Mesodermal cell (in vitro differentiated cells): Measurements from ENCODE around the gene OPN3.
"Not testable (repeated sequence)": the region's sequence is repeated elsewhere in the genome, so short reads cannot be mapped to it uniquely, and the experiment has no call there.

ENCODE experiments used
- H3K27ac ChIP-seq: 2 replicates; pipeline ENCODE4 v1.7.0; 2013; ENCODE audit warnings: mild to moderate bottlenecking, low read depth, low read length, moderate library complexity; ENCODE audit not compliant: severe bottlenecking
- H3K36me3 ChIP-seq: 2 replicates; pipeline ENCODE4 v1.7.1; 2013; ENCODE audit warnings: mild to moderate bottlenecking, low read length, moderate library complexity; ENCODE audit not compliant: control insufficient read depth, insufficient read depth
- H3K4me1 ChIP-seq: one replicate; pipeline ENCODE4 v1.7.1; 2013; ENCODE audit warnings: mild to moderate bottlenecking, low read length; ENCODE audit not compliant: insufficient read depth, control insufficient read depth, poor library complexity, severe bottlenecking
- H3K4me3 ChIP-seq: 2 replicates; pipeline ENCODE4 v1.7.0; 2013; ENCODE audit warnings: low read length, control low read depth, mild to moderate bottlenecking; ENCODE audit not compliant: insufficient read depth, poor library complexity, severe bottlenecking; ENCODE audit errors: extremely low read depth
- H3K9me3 ChIP-seq: 2 replicates; pipeline ENCODE4 v1.7.1; 2013; ENCODE audit warnings: mild to moderate bottlenecking, low read length, moderate library complexity; ENCODE audit not compliant: control insufficient read depth
- WGBS, 2 experiments: methylation state at CpG; one replicate each; pipeline ENCODE4 v1.1.5; 2013; ENCODE audit warnings: missing lambda C conversion rate in 2 of 2; ENCODE audit not compliant: insufficient coverage in 2 of 2; 5-methylcytosine and 5-hydroxymethylcytosine counted together

Gene OPN3

DNA sequence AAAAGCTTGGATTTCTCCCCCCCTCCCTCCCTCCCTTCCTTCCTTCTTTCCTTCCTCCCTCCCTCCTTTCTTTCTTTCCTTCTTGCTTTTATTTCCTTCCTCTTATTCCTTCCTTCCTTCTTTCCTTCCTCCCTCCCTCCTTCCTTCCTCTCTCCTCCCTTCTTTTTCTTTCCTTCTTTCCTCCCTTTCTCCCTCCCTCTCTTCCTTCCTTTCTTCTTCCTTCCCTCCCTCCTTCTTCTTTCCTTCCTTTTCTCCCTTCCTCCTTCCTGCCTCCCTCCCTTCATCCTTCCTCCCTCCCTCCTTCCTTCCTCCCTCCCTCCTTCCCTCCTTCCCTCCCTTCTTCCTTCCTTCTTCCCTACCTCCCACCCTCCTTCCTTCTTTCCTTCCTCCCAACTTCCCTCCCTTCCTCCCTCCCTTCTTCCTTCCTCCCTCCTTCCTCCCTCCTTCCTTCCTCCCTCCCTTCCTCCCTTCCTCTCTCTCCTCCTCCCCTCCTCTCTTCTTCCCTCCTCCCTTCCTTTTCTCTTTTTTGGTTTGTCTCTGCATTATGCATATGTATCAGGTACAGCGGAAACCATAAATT is 34.7 kb upstream of the OPN3 start:
- Histone ChIP-seq H3K27ac (no peak overlapping the region), H3K4me3 (no peak overlapping the region), H3K36me3 (no peaks in the 10 kb centered on the region), H3K4me1 (no peaks in the 10 kb centered on the region), H3K9me3 (no peaks in the 10 kb centered on the region)
- WGBS, 2 experiments: no CpG with 5 or more reads among the region's 1 CpG

DNA sequence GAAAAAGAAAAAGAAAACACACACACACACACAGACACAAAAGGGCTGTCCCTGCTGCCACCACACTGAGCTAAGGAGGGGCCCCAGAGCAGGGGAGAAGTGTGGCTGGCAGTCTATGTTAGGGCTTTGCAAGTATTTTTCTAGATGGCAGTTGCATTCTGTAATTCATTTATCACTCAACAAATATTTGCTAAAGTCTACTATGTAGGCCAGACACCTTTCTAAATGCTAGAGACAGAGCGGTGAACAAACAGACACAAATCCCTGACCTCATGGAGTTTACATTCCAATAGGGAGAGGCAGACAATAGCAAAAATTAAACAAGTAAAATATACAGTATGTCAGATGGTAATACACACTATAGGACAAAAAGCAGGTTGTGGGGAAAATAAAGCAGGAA is 32.1 kb upstream of the OPN3 start:
- Histone ChIP-seq H3K9me3 (no peaks in the 10 kb centered on the region), H3K36me3 (no peaks in the 10 kb centered on the region)

DNA sequence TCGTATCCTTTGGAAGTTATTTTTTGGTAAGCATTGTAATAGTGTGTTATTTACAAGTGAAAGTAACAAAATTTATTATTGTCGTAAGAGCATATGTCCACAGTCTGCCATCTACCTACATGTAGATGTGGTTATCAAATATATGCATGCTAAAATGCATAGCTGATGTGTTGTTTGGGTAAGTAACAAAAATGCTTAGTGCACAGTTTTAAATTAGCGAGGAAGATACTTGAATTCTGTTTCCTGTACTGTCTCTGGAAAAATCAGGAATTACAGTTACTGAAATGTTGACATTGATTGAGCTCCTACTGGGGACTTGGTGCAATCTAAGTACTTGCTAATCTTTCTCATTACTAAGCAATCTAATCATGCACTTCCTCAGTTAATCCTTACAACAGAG is 26.2 kb upstream of the OPN3 start:
- Histone ChIP-seq H3K4me3 (no peak overlapping the region), H3K27ac (no peak overlapping the region), H3K36me3 (no peaks in the 10 kb centered on the region), H3K9me3 (no peaks in the 10 kb centered on the region), H3K4me1 (no peaks in the 10 kb centered on the region)
- 90% methylated on average over 1 of the region's 3 CpGs; no CpG with 5 or more reads in 1 of the 2 experiments for WGBS, 2 experiments

More for the DNA sequence above, 32.1 kb upstream of the OPN3 start:
- WGBS, 2 experiments: no CpG with 5 or more reads among the region's 1 CpG
- Histone ChIP-seq H3K4me3 (no peak overlapping the region), H3K27ac (no peak overlapping the region), H3K4me1 (no peaks in the 10 kb centered on the region)

DNA sequence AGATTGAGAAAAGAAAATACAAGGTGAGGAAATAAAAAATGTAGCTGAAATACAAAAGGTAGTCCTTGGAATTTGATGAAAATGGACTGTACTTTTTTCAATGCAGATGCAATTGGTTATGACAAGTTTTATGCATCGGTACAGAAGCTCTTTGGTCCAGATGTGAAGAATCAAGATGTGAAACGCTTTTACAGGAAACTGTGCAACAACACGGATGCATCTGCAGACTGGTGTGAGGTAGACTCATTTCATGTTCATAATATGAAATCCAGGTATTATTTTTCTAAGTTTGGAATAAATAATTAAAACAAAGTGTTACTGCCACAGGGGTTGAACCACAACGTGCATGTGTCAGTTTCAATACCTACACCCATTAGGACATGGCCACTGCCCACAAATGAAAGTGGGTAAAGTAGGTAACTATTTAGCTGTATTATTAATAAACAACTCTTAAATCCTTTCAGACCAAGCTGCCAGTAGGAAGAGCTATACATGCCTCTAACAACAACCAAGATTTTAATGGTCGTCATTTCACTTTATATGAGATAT is 20.3 kb upstream of the OPN3 start:
- no peak overlapping the region for H3K4me3 ChIP-seq
- no peaks in the 10 kb centered on the region for H3K36me3 ChIP-seq
- 100% methylated on average over 1 of the region's 5 CpGs for WGBS, 2 experiments
- H3K27ac ChIP-seq: no peak overlapping the region
- H3K4me1 ChIP-seq: no peaks in the 10 kb centered on the region
- no peaks in the 10 kb centered on the region for H3K9me3 ChIP-seq

DNA sequence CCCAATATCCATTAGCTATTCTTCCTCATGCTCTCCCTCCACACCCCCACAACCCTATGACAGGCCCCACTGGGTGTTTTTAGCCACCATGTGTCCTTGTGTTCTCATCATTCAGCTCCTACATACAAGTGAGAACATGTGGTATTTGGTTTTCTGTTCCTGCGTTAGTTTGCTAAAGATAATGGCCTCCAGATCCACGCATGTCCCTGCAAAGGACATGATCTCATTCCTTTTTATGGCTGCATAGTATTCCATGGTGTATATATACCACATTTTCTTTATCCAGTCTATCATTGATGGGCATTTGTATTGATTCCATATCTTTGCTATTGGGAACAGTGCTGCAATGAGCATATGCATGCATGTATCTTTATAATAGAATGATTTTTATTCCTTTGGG is 18.8 kb upstream of the OPN3 start:
- not testable (repeated sequence) for H3K4me1 ChIP-seq, H3K27ac ChIP-seq, H3K4me3 ChIP-seq, H3K9me3 ChIP-seq, H3K36me3 ChIP-seq
- 63 to 100% methylated on average over 1 to 2 of the region's 2 CpGs for WGBS, 2 experiments

DNA sequence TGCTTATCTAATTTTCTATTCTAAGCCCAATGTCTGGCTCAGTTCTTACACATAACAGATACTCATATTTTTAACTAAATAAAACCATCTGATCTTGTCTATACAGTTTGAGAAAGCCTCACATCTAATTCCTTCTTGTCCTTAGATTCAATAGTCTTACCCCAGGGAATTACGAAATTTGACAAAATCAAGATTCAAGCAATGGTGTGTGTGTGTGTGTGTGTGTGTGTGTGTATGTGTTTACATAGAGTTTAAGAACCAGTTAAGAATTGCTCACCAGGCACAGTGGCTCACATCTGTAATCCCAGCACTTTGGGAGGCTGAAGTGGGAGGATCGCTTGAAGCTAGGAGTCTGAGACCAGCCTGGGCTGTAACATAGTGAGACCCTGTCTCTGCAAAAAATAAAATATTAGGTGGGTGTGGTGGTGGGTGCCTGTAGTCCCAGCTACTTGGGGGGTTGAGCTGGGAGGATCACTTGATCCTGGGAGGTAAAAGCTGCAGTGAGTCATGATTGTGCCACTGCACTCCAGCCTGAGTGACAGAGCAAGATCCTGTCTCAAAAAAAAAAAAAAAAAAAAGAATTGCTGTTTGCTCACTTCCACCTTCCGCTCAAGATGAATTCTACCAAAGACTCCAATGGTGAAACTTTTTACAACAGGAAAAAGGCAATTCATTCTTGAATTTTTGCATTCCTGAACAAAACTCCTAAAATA is 18.1 kb upstream of the OPN3 start:
- Histone ChIP-seq H3K9me3 (no peaks in the 10 kb centered on the region), H3K4me3 (no peak overlapping the region), H3K27ac (no peak overlapping the region), H3K4me1 (no peaks in the 10 kb centered on the region), H3K36me3 (no peaks in the 10 kb centered on the region)
- 81 to 100% methylated on average over 1 to 2 of the region's 3 CpGs for WGBS, 2 experiments

DNA sequence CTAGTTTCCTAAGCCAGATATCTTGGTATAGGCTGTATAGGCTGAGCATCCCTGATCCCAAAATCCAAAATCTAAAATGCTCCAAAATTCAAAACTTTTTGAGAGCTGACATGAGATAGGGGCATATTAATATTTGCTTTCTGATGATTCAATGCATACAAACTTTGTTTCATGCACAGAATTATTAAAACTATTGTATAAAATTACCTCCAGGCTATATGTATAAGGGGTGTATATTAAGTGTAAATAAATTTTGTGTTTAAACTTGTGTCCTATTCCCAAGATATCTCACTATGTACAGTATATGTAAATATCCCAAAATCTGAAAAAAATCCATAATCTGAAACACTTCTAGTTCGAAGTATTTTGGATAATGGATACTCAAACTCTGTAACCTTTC is 14.5 kb upstream of the OPN3 start:
- Histone ChIP-seq H3K36me3 (no peaks in the 10 kb centered on the region), H3K4me1 (no peaks in the 10 kb centered on the region), H3K9me3 (no peaks in the 10 kb centered on the region), H3K4me3 (no peak overlapping the region), H3K27ac (no peak overlapping the region)
- 100% methylated on average over 1 of the region's 1 CpG; no CpG with 5 or more reads in 1 of the 2 experiments for WGBS, 2 experiments

DNA sequence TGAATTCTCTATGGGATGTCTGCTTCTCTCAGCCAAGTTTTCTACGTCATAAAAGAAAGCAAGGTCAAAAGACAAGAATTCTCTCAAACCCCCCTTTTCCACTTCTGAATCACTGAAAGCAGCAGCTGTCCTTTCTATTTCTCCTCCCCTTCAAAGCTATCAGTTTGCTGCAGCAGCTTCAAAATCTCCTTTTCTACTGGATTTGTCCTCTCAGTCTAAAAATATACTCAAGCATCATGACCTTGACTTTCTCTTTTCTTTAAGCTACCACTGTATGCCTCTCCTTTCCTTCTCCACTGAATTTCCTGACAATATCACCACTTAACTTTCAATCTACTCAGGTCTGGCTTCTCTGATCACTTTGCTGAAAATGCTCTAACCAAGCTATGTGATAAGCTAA is 13.8 kb upstream of the OPN3 start:
- Histone ChIP-seq H3K27ac (no peak overlapping the region), H3K36me3 (no peaks in the 10 kb centered on the region), H3K9me3 (no peaks in the 10 kb centered on the region), H3K4me3 (no peak overlapping the region), H3K4me1 (no peaks in the 10 kb centered on the region)
- 67 to 100% methylated on average over 1 of the region's 1 CpG for WGBS, 2 experiments

DNA sequence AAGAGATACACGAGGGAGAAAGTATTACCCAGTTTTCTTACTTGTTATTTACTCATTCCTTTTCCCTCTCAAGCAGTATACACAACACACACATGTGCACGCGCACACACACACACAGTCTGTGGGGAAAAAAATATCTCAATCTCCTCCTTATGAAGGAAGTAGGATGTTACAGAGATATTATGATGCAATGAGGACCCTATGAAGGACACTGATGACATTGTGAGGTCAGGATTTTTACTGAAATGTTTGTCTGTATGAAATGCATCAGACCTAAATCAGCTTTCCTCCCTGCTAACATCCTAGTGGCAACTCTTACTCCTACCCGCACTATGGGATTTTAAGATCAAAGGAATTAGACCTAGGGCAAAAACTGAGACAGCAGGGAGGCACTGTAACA is 11.8 kb upstream of the OPN3 start, which contains the start of gene WDR64:
WDR64 (plus strand) TSS at position 270 of the 400 bp plus-strand sequence. CDS start 204 bp downstream, outside the sequence.
- no peaks in the 10 kb centered on the region for H3K4me1 ChIP-seq
- 100% methylated on average over 1 of the region's 4 CpGs; no CpG with 5 or more reads in 1 of the 2 experiments for WGBS, 2 experiments

DNA sequence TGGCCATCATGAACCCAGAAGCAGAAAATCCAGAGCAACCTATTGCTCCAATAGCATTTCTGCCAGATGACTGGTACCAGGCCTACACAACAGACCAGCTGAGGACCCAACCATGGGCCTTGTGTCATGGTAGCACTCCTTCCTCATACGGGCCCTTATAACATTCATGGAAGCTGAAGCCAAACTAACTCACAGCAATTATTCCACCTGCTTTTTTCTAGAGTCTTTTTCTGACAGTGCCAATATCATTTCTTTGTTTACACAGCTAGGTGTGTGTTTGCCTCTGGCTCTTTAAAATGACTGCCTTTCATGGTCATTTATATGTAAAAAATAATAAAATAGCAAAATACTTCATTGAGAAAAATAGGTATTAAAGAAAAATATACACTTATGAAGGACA is 8.0 kb upstream of the OPN3 start:
- WGBS, 2 experiments: 71 to 100% methylated on average over 1 of the region's 1 CpG
- H3K9me3 ChIP-seq: no peaks in the 10 kb centered on the region
- no peaks in the 10 kb centered on the region for H3K4me1 ChIP-seq
- H3K4me3 ChIP-seq: no peak overlapping the region
- no peaks in the 10 kb centered on the region for H3K36me3 ChIP-seq
- H3K27ac ChIP-seq: no peak overlapping the region

More for the DNA sequence above, 11.8 kb upstream of the OPN3 start, which contains the start of gene WDR64:
- H3K27ac ChIP-seq: no peak within 1 kb of the TSS
- H3K36me3 ChIP-seq: no peaks in the 10 kb centered on the region
- no peaks in the 10 kb centered on the region for H3K9me3 ChIP-seq
- no peak within 1 kb of the TSS for H3K4me3 ChIP-seq

DNA sequence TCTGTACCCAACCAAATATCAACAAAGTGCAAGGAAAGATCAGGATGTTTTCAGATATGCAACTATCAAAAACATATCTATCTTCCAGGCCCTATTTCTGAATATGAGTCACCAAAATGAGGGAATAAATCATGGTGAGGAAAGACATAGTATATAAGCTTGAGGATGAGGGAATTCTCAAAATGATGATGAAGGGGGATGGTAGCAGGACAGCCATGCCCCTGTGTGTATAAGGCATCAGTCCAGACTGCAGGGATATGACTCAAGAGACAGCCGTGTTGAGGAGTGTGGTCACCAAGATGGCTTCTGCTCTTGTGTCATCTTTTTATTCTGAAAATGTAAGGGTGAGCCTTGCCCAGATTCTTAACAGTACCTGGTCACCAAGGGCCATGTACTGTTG is 7.5 kb upstream of the OPN3 start:
- Histone ChIP-seq H3K9me3 (peaks cover under 1% of the 10 kb centered on the region), H3K4me3 (no peak overlapping the region), H3K36me3 (no peaks in the 10 kb centered on the region), H3K27ac (no peak overlapping the region), H3K4me1 (no peaks in the 10 kb centered on the region)
- 100% methylated on average over 1 of the region's 1 CpG for WGBS, 2 experiments
